ENCODE results near the gene LAMA5.
"Not testable (repeated sequence)": the region's sequence is repeated elsewhere in the genome, so short reads cannot be mapped to it uniquely, and the experiment has no call there.

LAMA5 gene

GRCh38 chr20:62376112-62377063 is 9.3 kb upstream of the LAMA5 start:
- Histone ChIP-seq H3K9me3 (ENCODE audit: insufficient read depth, low read length) (no peaks in the 10 kb centered on the region), H3K36me3 (replicated peaks; ENCODE audit: low read depth, low read length) (no peaks in the 10 kb centered on the region), H3K79me2 (ENCODE audit: low read length) (no peaks in the 10 kb centered on the region), H3K4me1 (ENCODE audit: low read length) (no peaks in the 10 kb centered on the region), H3K27me3 (ENCODE audit: low read depth, low read length) (no peaks in the 10 kb centered on the region), H3K27ac (ENCODE audit: low read length) (no peak overlapping the region), H3K4me2 (ENCODE audit: low read length) (no peak overlapping the region), H4K20me1 (ENCODE audit: insufficient read depth, low read length) (no peaks in the 10 kb centered on the region), H3K4me3 (ENCODE audit: low read length) (no peak overlapping the region), H2AFZ (ENCODE audit: low read depth, low read length) (no peak overlapping the region), H3K9ac (ENCODE audit: low read length) (no peak overlapping the region)
- TF ChIP-seq EZH2phosphoT487 (IDR thresholded peaks at IDR 0.05; ENCODE audit: low read depth) (no peak), CTCF (IDR thresholded peaks at IDR 0.05; ENCODE audit: low read depth, low read length) (no peak)

GRCh38 chr20:62374331-62375152 is 7.4 kb upstream of the LAMA5 start:
- no peak overlapping the region for H2AFZ ChIP-seq (ENCODE audit: low read depth, low read length)
- no peak overlapping the region for H3K4me2 ChIP-seq (ENCODE audit: low read length)
- no peak overlapping the region for H3K27ac ChIP-seq (ENCODE audit: low read length)
- peaks cover 8% of the 10 kb centered on the region for H3K27me3 ChIP-seq (ENCODE audit: low read depth, low read length)
- H3K79me2 ChIP-seq (ENCODE audit: low read length) = no peaks in the 10 kb centered on the region
- no peaks in the 10 kb centered on the region for H4K20me1 ChIP-seq (ENCODE audit: insufficient read depth, low read length)
- H3K36me3 ChIP-seq (replicated peaks; ENCODE audit: low read depth, low read length) = no peaks in the 10 kb centered on the region
- H3K9me3 ChIP-seq (ENCODE audit: insufficient read depth, low read length) = no peaks in the 10 kb centered on the region
- TF ChIP-seq EZH2phosphoT487 (IDR thresholded peaks at IDR 0.05; ENCODE audit: low read depth) = no peak
- no peak for TF ChIP-seq CTCF (IDR thresholded peaks at IDR 0.05; ENCODE audit: low read depth, low read length)
- no peaks in the 10 kb centered on the region for H3K4me1 ChIP-seq (ENCODE audit: low read length)
- no peak overlapping the region for H3K9ac ChIP-seq (ENCODE audit: low read length)
- H3K4me3 ChIP-seq (ENCODE audit: low read length) = no peak overlapping the region

- not testable (repeated sequence) for H3K4me2 ChIP-seq (ENCODE audit: low read length); H3K36me3 ChIP-seq (replicated peaks; ENCODE audit: low read depth, low read length); H4K20me1 ChIP-seq (ENCODE audit: insufficient read depth, low read length); H3K79me2 ChIP-seq (ENCODE audit: low read length); H3K9ac ChIP-seq (ENCODE audit: low read length); H3K27ac ChIP-seq (ENCODE audit: low read length); H3K4me1 ChIP-seq (ENCODE audit: low read length); H2AFZ ChIP-seq (ENCODE audit: low read depth, low read length); H3K9me3 ChIP-seq (ENCODE audit: insufficient read depth, low read length); H3K4me3 ChIP-seq (ENCODE audit: low read length)
- peaks cover 15% of the 10 kb centered on the region for H3K27me3 ChIP-seq (ENCODE audit: low read depth, low read length)
These were observed 6.6 kb upstream of the LAMA5 start for GRCh38 chr20:62373631-62374179.

GRCh38 chr20:62372042-62372993 is 5.2 kb upstream of the LAMA5 start:
- Histone ChIP-seq H4K20me1 (ENCODE audit: insufficient read depth, low read length) (no peaks in the 10 kb centered on the region), H2AFZ (ENCODE audit: low read depth, low read length) (no peak overlapping the region)
- TF ChIP-seq EZH2phosphoT487 (IDR thresholded peaks at IDR 0.05; ENCODE audit: low read depth) (no peak), CTCF (IDR thresholded peaks at IDR 0.05; ENCODE audit: low read depth, low read length) (no peak)

More at GRCh38 chr20:62372042-62372993, 5.2 kb upstream of the LAMA5 start:
- Histone ChIP-seq H3K4me3 (ENCODE audit: low read length) (no peak overlapping the region), H3K9me3 (ENCODE audit: insufficient read depth, low read length) (no peaks in the 10 kb centered on the region), H3K36me3 (replicated peaks; ENCODE audit: low read depth, low read length) (no peaks in the 10 kb centered on the region), H3K27ac (ENCODE audit: low read length) (no peak overlapping the region), H3K4me2 (ENCODE audit: low read length) (no peak overlapping the region), H3K79me2 (ENCODE audit: low read length) (no peaks in the 10 kb centered on the region), H3K4me1 (ENCODE audit: low read length) (peaks cover 13% of the 10 kb centered on the region), H3K27me3 (ENCODE audit: low read depth, low read length) (peaks cover 25% of the 10 kb centered on the region), H3K9ac (ENCODE audit: low read length) (no peak overlapping the region)

Measured in OCI-LY3 (cell line).